Naive thymus-derived CD4-positive, alpha-beta T cell (primary cell): Measurements from ENCODE around the gene RFX8. TPM values are rescaled to one million over a fixed set of nuclear protein-coding genes. Genes with fewer than 3 reads are reported as not detected.
"Not testable (repeated sequence)": the region's sequence is repeated elsewhere in the genome, so short reads cannot be mapped to it uniquely, and the experiment has no call there.

ENCODE experiments used
- ATAC-seq: fragments of 150-1000 bp; cut with Tn5 transposase; 2 replicates; pipeline ENCODE4 v1.10.0; 2021; ENCODE audit warnings: mild to moderate bottlenecking, moderate library complexity
- CTCF ChIA-PET: fragments of 350-600 bp; sonication (Branson Sonifier 250); formaldehyde crosslinking; loops from one replicate; lab custom pipeline; 2021; ENCODE audit warnings: antibody characterized with exemption; lab: Charles Lee
- POLR2A ChIA-PET: fragments of 350-600 bp; sonication (Branson Sonifier 250); formaldehyde crosslinking; loops from one replicate; lab custom pipeline; 2021; ENCODE audit warnings: antibody characterized with exemption, inconsistent platforms; lab: Charles Lee
- DNase-seq, 9 donors: peaks; one replicate each; pipeline versions ENCODE4 v3.0.0 to v3.0.0-alpha.2; 2020 to 2022; ENCODE audit warnings: mixed read lengths in 1 of 9
- H3K27ac ChIP-seq: one replicate; pipeline ENCODE4 v1.7.0; 2013; ENCODE audit warnings: mild to moderate bottlenecking, low read depth, low read length, moderate library complexity
- H3K27me3 ChIP-seq, 2 donors: one replicate each; pipeline ENCODE4 v1.7.0; 2013; ENCODE audit warnings: low read length in 2 of 2, mild to moderate bottlenecking in 2 of 2, moderate library complexity in 2 of 2; ENCODE audit not compliant: control insufficient read depth in 2 of 2, insufficient read depth in 2 of 2
- H3K36me3 ChIP-seq, 3 experiments: 1 replicate in 2 of 3; 2 replicates in 1 of 3; pipeline ENCODE4 v1.7.0; 2013; ENCODE audit warnings: low read length in 3 of 3, mild to moderate bottlenecking in 3 of 3, moderate library complexity in 1 of 3; ENCODE audit not compliant: insufficient read depth in 3 of 3, control insufficient read depth in 2 of 3
- H3K4me1 ChIP-seq, 2 donors: one replicate each; pipeline ENCODE4 v1.7.0; 2013; ENCODE audit warnings: low read length in 2 of 2, mild to moderate bottlenecking in 2 of 2, moderate library complexity in 1 of 2; ENCODE audit not compliant: control insufficient read depth in 2 of 2, insufficient read depth in 2 of 2
- H3K4me3 ChIP-seq: 2 replicates; pipeline ENCODE4 v1.7.0; 2013; ENCODE audit warnings: mild to moderate bottlenecking, low read length
- H3K9me3 ChIP-seq, 3 experiments: 1 replicate in 2 of 3; 2 replicates in 1 of 3; pipeline ENCODE4 v1.7.0; 2013; ENCODE audit warnings: low read length in 3 of 3; ENCODE audit not compliant: control insufficient read depth in 2 of 3
- H3K27ac Mint-ChIP-seq, 9 donors: one replicate each; pipeline ENCODE4 v1.8.0; 2020 to 2022; ENCODE audit warnings: mixed read lengths in 9 of 9, mild to moderate bottlenecking in 8 of 9, moderate library complexity in 5 of 9, inconsistent platforms in 2 of 9
- H3K27me3 Mint-ChIP-seq, 5 donors: one replicate each; pipeline ENCODE4 v1.8.0; 2021 to 2022; ENCODE audit warnings: mixed read lengths in 5 of 5, mild to moderate bottlenecking in 1 of 5
- H3K36me3 Mint-ChIP-seq, 5 donors: one replicate each; pipeline ENCODE4 v1.8.0; 2020 to 2022; ENCODE audit warnings: mixed read lengths in 5 of 5, mild to moderate bottlenecking in 3 of 5, inconsistent platforms in 1 of 5
- H3K4me1 Mint-ChIP-seq, 7 donors: one replicate each; pipeline ENCODE4 v1.8.0; 2020 to 2022; ENCODE audit warnings: mixed read lengths in 7 of 7, mild to moderate bottlenecking in 3 of 7, inconsistent platforms in 1 of 7
- H3K4me3 Mint-ChIP-seq, 10 donors: one replicate each; pipeline ENCODE4 v1.8.0; 2020 to 2022; ENCODE audit warnings: mild to moderate bottlenecking in 10 of 10, mixed read lengths in 10 of 10, moderate library complexity in 6 of 10, inconsistent platforms in 2 of 10
- H3K9me3 Mint-ChIP-seq, 11 donors: one replicate each; pipeline ENCODE4 v1.8.0; 2020 to 2022; ENCODE audit warnings: mixed read lengths in 11 of 11, mild to moderate bottlenecking in 4 of 11, inconsistent platforms in 1 of 11, moderate library complexity in 1 of 11
- intact Hi-C, 2 donors: fragments of 100-400 bp; cut with micrococcal nuclease; formaldehyde crosslinking; loops; one replicate each; pipeline ENCODE4 v1.15.1; 2023
- polyA plus RNA-seq, 2 donors: library from polyadenylated mRNA; unstranded; fragments of 300-500 nt; fragmentation: Illumina TruSeq; gene quantifications; one replicate each; pipeline ENCODE4 v1.2.3, GENCODE V29; 2021
- total RNA-seq, 6 experiments: library from RNA in 5 of 6; stranded (reverse) in 5 of 6; gene quantifications; 1 replicate in 5 of 6; 2 replicates in 1 of 6; pipeline ENCODE4 v1.2.3 and lab custom pipeline; 2021 to 2026

Gene RFX8
- total and polyA plus RNA-seq, 7 experiments from 2014 or later, result 0.24 to 2.0 (median 0.88) TPM; not detected in 3

DNA sequence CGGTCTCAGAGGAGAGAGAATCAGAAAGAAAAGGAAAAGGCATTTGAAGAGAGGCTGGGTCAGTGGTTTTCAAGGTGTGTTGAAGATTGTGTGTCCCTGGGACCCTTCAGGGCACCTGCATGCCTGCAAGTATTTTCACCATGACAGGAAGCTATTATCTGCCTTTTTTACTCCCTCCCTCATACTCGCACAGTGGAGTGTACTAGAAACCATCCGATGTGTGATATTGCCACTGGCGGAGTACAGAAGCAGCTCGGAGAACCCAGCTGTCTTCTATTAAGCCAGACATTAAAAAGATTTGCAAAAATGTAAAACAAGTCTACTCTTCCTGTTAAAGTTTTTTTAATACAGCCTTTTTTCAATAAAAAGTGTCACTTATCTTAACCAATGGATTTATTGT is 33.7 kb upstream of the RFX8 start:
- Mint-ChIP-seq H3K36me3 (peaks cover 0 to 3% (median 0%) of the 10 kb centered on the region in 5 donors), H3K9me3 (peaks cover 0 to 3% (median 0%) of the 10 kb centered on the region in 11 donors), H3K4me1 (no peaks in the 10 kb centered on the region), H3K4me3 (no peak overlapping the region), H3K27ac (peak overlapping the region in 1 of 9 donors; percentile 21), H3K27me3 (peaks cover 0 to 8% (median 0%) of the 10 kb centered on the region in 5 donors)
- no peak for ATAC-seq
- ChIA-PET POLR2A (interaction anchor here (0.7 kb wide), 1 partner anchor 67 kb away, joined by 3 read pairs; no protein-coding TSS in a partner anchor), CTCF (no interaction called here)
- DNase-seq, result no peak
- H3K27me3 ChIP-seq, result no peaks in the 10 kb centered on the region
- H3K27ac ChIP-seq, result no peak overlapping the region
- H3K36me3 ChIP-seq, result no peaks in the 10 kb centered on the region
- intact Hi-C loops, result no loop called here
- H3K9me3 ChIP-seq, result no peaks in the 10 kb centered on the region
- no peaks in the 10 kb centered on the region for H3K4me1 ChIP-seq
- H3K4me3 ChIP-seq, result no peak overlapping the region

- POLR2A ChIA-PET, result interaction anchor here (0.6 kb wide), 1 partner anchor 66 kb away, joined by 4 read pairs; no protein-coding TSS in a partner anchor
- H3K27ac Mint-ChIP-seq, H3K4me3 Mint-ChIP-seq, H3K4me3 ChIP-seq, DNase-seq, H3K27me3 ChIP-seq, H3K9me3 Mint-ChIP-seq, H3K27me3 Mint-ChIP-seq, H3K4me1 ChIP-seq, CTCF ChIA-PET, H3K36me3 Mint-ChIP-seq, intact Hi-C loops, ATAC-seq, H3K36me3 ChIP-seq, H3K27ac ChIP-seq, H3K9me3 ChIP-seq: not testable (repeated sequence)
- H3K4me1 Mint-ChIP-seq, result peaks cover 9 to 22% (median 15%) of the 10 kb centered on the region in 7 donors
Measured at GRCh38 chr2:101505276-101505675, 30.4 kb upstream of the RFX8 start.

DNA sequence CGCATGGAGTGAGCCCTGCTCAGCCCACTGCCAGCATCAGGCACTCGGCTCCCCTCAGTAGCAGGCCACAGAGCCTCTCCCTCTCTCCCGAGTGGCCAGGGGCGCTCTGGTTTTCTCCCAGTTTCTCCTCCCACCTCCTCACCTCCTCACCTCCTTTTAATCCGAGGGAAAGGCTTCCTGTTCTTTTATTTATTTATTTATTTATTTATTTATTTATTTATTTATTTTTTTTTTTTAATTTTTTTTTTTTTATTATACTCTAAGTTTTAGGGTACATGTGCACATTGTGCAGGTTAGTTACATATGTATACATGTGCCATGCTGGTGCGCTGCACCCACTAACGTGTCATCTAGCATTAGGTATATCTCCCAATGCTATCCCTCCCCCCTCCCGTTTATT is 29.8 kb upstream of the RFX8 start:
- H3K9me3 ChIP-seq, ATAC-seq, H3K27ac ChIP-seq, H3K27me3 Mint-ChIP-seq, H3K4me3 ChIP-seq, H3K4me1 ChIP-seq, CTCF ChIA-PET, H3K36me3 ChIP-seq, DNase-seq, H3K9me3 Mint-ChIP-seq, H3K4me3 Mint-ChIP-seq, H3K27me3 ChIP-seq, POLR2A ChIA-PET, H3K36me3 Mint-ChIP-seq, H3K27ac Mint-ChIP-seq: not testable (repeated sequence)
- intact Hi-C loops, result loop anchor here in 1 of 2 donors (1.0 kb wide), 1 partner anchor 193 kb away; the partner anchor contains the start of gene MAP4K4
- H3K4me1 Mint-ChIP-seq, result peaks cover 9 to 22% (median 15%) of the 10 kb centered on the region in 7 donors

GRCh38 chr2:101502095-101502494 is 27.2 kb upstream of the RFX8 start:
- no peak for ATAC-seq
- no peak overlapping the region for H3K4me3 ChIP-seq
- no peaks in the 10 kb centered on the region for H3K4me1 ChIP-seq
- Mint-ChIP-seq H3K27me3 (peaks cover 0 to 3% (median 0%) of the 10 kb centered on the region in 5 donors), H3K4me3 (peak overlapping the region in 9 of 10 donors; percentile 3 to 63 (median 32)), H3K9me3 (no peaks in the 10 kb centered on the region), H3K4me1 (peaks cover 9 to 22% (median 15%) of the 10 kb centered on the region in 7 donors), H3K36me3 (no peaks in the 10 kb centered on the region), H3K27ac (peak overlapping the region in 3 of 9 donors; percentile 57 to 59 (median 59))
- DNase-seq, result no peak
- no peaks in the 10 kb centered on the region for H3K27me3 ChIP-seq
- CTCF ChIA-PET, result no interaction called here
- POLR2A ChIA-PET, result no interaction called here
- no peak overlapping the region for H3K27ac ChIP-seq
- intact Hi-C loops, result no loop called here
- H3K9me3 ChIP-seq, result no peaks in the 10 kb centered on the region
- no peaks in the 10 kb centered on the region for H3K36me3 ChIP-seq

DNA sequence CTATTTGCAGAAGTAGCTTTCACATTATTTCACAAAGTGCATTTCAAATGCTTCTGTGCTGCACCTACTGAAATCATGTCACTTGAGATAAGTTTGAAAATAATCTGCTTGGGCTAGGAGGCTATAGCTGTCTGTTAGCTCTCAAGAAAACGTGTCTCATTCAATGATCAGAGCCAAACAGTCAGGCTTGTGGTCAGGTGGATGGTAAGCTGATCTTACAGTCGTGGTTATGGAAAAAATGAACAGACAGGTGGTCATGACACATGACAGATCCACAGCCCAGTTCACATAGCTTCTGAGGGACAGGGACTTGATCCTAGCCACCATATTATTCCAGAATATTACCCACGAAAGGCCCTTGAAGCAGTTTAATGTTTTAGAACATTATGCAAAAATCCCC is 26.5 kb upstream of the RFX8 start:
- Histone ChIP-seq H3K27me3 (no peaks in the 10 kb centered on the region), H3K4me3 (no peak overlapping the region), H3K9me3 (no peaks in the 10 kb centered on the region), H3K36me3 (no peaks in the 10 kb centered on the region), H3K27ac (no peak overlapping the region), H3K4me1 (no peaks in the 10 kb centered on the region)
- ChIA-PET CTCF (no interaction called here), POLR2A (interaction anchor here (0.7 to 0.8 kb wide), 2 partner anchors 19 to 71 kb away, joined by 3 read pairs; no protein-coding TSS in a partner anchor)
- Mint-ChIP-seq H3K27me3 (peaks cover 0 to 3% (median 0%) of the 10 kb centered on the region in 5 donors), H3K36me3 (peaks cover 0 to 2% (median 0%) of the 10 kb centered on the region in 5 donors), H3K4me1 (peaks cover 9 to 22% (median 15%) of the 10 kb centered on the region in 7 donors), H3K4me3 (peak overlapping the region in 4 of 10 donors; percentile 42 to 63 (median 48)), H3K9me3 (peaks cover 0 to 2% (median 0%) of the 10 kb centered on the region in 11 donors), H3K27ac (peak overlapping the region in 3 of 9 donors; percentile 57 to 76 (median 59))
- no peak for DNase-seq
- intact Hi-C loops, result no loop called here
- ATAC-seq, result no peak

DNA sequence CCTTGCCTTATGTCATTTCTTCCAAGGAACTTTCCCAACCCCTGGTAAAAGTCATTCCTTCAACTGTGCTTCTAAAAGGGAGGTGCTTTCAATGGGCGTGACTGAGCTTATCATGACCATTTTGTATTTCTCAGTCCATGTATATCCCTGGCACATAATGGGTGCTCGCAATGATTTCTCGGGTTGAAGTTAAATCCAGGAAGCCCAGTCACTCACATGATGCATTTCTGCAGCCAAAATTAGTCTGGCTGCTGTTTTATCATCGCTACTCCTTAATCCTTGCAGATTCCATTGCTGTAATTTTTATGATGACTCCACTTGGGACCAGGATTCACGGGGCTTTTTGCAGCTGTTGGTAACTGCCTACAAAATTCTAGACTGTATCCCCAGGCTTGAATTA is 25.9 kb upstream of the RFX8 start:
- no peak overlapping the region for H3K4me3 ChIP-seq
- H3K9me3 ChIP-seq, result no peaks in the 10 kb centered on the region
- ChIA-PET POLR2A (interaction anchor here (0.7 to 0.8 kb wide), 2 partner anchors 18 to 72 kb away, joined by 3 read pairs; no protein-coding TSS in a partner anchor), CTCF (no interaction called here)
- H3K27ac Mint-ChIP-seq, result peak overlapping the region in 1 of 9 donors; percentile 59
- ATAC-seq, result no peak
- no peaks in the 10 kb centered on the region for H3K27me3 ChIP-seq
- no peak for DNase-seq
- intact Hi-C loops, result no loop called here
- H3K4me3 Mint-ChIP-seq, result no peak overlapping the region
- no peaks in the 10 kb centered on the region for H3K36me3 ChIP-seq
- no peak overlapping the region for H3K27ac ChIP-seq
- peaks cover 0 to 5% (median 0%) of the 10 kb centered on the region in 5 donors for H3K36me3 Mint-ChIP-seq
- peaks cover 0 to 3% (median 0%) of the 10 kb centered on the region in 11 donors for H3K9me3 Mint-ChIP-seq
- H3K4me1 Mint-ChIP-seq, result peaks cover 9 to 22% (median 15%) of the 10 kb centered on the region in 7 donors
- H3K4me1 ChIP-seq, result no peaks in the 10 kb centered on the region
- peaks cover 0 to 3% (median 0%) of the 10 kb centered on the region in 5 donors for H3K27me3 Mint-ChIP-seq

DNA sequence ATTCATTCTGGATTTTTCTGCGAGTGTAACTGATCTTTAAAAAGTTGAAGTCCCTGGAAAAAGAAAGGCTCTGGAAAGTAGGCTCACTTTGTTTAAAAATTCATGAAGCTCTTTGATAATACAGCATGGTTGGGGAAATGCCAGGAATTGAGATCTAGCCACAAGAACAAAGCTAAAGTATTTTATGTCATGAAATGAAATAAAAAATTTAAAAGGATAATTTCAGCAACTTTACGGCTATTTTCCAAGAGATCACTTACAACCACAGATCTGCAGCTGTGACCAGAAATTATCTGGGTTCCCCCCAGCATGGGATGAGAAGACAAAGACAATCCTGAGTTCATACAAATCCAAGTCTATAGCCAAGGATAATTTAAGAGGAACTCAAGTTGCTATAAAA is 25.3 kb upstream of the RFX8 start:
- peaks cover 9 to 22% (median 15%) of the 10 kb centered on the region in 7 donors for H3K4me1 Mint-ChIP-seq
- CTCF ChIA-PET, result no interaction called here
- Histone ChIP-seq H3K36me3 (no peaks in the 10 kb centered on the region), H3K27ac (no peak overlapping the region), H3K4me3 (no peak overlapping the region), H3K4me1 (no peaks in the 10 kb centered on the region), H3K9me3 (no peaks in the 10 kb centered on the region), H3K27me3 (no peaks in the 10 kb centered on the region)
- intact Hi-C loops, result no loop called here
- no peak overlapping the region for H3K27ac Mint-ChIP-seq
- ATAC-seq (no peak), DNase-seq (no peak)
- H3K4me3 Mint-ChIP-seq, result no peak overlapping the region
- POLR2A ChIA-PET, result no interaction called here
- peaks cover 0 to 5% (median 0%) of the 10 kb centered on the region in 5 donors for H3K36me3 Mint-ChIP-seq
- peaks cover 0 to 3% (median 0%) of the 10 kb centered on the region in 5 donors for H3K27me3 Mint-ChIP-seq
- H3K9me3 Mint-ChIP-seq, result peaks cover 0 to 3% (median 0%) of the 10 kb centered on the region in 11 donors
